GM18517 (cell line): ENCODE measurements around the gene FIGN.

Experiments
- ATAC-seq: cut with Tn5 transposase; IDR thresholded peaks from one replicate; pipeline ENCODE4 v1.9.1; 2021; ENCODE audit warnings: mild to moderate bottlenecking, moderate library complexity; ENCODE audit not compliant: unreplicated experiment

FIGN gene

DNA sequence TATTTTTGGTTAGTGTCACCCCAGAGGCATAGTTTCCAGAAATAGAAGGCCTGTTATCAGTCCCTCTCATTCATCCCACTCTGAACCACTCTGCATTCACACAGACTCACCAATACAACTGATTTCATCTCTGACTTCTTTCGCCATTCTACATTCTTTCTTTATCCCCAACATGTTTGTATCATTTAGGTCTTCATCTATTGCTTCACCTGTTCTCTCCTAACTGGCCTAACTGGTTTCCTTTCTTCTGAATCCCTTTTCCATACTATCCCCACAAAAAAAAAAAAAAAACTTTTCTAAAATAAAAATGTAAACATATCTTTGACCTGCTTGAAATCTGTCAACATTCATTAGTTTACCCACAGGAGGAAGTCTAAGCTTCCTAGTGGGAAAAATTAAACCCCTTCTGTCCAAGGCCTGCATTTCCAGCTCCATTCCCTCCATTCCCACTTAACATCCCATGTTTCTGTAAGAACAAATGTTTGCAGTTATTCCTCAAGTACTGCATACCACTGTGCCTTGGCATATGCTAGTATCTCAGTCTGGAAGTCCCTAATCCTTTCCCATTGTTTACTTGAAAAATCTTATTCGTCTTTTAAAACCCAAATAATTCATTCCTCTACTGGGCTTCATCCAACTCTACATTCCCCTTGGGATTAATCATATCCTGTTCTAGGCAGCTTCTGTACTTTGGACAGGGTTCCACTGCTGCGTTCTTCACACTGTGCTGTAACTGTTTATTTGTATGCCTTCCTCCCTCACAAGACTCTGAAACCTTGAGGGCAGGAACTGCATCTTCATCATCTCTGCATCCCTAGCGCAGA is 68.5 kb downstream of the FIGN start:
- ATAC-seq, result no peak

DNA sequence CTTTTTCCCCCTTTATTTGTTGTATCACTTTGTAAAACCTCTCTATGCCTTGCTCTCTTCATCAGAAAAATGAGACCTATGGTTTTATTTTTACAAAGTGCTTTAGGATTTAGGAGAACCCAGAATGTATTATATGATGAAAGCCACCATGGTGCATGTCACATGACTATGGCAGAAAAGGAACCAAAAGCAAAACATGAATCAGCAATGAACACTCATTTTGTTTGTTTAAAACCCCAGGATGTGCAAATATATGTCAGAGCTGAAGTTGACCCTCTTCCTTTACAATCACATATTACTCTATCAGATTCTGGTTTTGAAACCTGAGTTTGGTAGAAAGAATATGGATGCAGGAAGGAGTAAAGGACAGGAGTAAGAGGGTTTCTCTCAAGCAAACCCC is 70.0 kb downstream of the FIGN start:
- ATAC-seq, result no peak

DNA sequence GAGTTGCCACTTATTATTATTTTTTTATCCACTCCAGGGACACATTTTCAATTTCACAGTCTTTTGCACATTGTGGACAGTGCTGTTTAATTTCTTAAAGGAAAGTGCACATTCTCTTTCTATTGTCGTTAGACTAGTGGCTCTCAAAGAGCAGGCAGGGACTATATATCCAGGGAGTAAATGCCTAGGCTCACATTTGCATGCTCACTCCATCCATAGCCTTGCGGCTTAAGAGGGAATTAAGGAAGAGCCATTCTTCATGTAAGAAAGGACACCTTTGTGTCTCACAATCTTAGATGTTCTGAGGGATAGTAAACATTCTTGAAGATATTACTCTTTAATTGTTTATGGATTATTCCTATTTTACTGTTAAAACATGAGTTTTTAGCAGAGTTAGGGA is 70.8 kb downstream of the FIGN start:
- no peak for ATAC-seq

DNA sequence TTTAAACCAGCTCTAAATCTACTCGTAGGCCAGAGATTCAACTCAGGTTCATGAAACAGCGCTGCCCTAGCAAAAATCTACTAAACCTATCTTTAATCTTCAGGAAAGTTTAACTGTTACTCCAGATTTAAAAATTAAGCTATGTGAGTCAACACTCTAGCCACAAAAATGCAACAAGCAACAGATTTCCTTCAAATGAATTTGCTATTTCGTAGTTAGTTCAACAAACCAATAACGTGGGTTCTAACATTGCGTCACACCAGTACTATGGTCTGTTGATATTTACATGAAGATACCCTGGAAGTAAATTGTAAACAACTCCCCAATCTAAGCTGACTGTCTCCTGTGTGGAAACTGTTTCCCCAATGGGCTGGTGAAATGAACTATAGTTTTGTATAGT is 71.2 kb downstream of the FIGN start:
- ATAC-seq, result no peak

DNA sequence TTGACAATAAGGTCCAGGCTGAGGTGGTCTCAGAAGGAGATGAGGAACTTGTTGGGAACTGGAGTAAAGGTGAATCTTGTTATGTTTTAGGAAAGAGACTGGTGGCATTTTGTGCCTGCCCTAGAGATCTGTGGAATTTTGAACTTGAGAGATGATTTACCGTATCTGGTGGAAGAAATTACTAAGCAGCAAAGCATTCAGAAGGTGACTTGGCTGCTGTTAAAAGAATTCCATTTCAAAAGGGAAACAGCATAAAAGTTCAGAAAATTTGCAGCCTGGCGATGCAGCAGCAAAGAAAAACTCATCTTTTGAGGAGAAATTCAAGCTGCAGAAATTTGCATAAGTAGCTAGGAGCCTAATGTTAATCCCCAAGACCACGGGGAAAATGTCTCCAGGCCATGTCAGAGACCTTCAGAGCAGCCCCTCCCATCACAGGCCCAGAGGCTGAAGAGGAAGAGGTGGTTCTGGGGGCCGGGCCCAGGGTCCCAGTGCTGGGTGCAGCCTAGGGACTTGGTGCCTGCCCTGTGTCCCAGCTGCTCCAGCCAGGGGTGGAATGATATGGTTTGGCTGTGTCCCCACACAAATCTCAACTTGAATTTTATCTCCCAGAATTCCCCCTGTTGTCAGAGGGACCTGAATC is 73.5 kb downstream of the FIGN start:
- ATAC-seq, result no peak

GRCh38 chr2:163659224-163659623 is 76.6 kb downstream of the FIGN start:
- no peak for ATAC-seq

DNA sequence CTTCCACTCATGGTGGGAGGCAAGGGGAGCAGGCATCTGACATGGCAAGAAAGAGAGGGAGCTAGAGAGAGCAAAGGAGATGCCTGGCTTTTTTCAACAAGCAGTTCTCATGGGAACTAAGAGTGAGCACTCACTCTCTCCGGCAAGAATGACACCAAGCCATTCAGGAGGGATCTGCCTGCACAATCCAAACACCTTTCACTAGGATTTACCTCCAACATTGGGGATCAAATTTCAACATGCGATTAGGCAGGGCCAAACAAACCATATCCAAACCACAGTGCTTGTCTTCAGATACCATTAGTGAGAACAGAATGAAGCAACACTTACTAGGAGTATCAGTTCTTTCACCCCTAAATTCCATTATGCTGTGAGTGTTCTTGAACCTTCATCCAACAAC is 77.3 kb downstream of the FIGN start:
- no peak for ATAC-seq

DNA sequence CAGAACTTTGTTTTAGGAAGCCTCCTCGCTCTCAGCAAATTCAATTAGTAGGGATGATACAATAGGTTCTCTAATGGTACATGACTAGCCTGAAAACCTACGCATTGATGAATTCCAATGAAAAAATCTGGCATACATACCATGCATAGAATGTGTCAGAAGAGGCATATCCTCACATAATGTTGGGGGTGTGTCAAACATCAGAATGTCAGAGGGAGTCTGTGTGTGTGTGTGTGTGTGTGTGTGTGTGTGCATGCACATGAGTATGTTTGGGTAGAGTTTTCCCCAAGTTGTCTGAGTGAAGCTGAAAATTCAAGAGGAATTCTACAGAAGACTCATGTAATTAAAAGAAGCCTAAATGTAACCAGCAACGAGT is 78.5 kb downstream of the FIGN start:
- no peak for ATAC-seq

DNA sequence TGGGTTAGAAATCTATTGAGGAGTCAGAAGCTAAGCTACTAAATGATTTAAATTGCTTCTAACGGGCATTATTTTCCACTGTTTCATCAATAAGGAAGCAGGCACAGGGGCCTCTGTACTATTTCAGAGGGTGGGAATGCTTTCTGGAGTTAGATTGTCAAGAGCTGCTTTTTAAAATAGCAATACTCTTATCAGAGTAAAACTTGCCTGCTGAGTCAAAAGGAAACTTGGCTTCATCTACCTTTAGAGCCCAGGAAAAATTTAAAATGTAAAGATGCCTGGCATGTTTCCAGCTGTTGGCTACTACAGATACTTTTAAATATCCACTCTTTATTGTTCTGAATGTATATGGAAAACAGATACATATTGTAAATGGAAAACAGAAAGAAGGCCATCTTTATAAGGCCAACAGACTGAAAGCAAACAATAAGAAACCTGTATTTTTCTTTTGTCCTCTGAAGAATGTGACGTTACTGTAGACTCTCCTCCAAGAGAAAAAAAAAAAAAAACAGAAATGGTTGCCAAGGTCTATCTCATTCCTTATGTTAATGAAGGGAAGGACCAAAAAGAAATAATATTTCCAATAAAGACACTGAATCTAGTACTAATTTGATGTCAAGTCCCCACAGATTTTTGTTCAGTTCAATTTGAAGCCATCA is 79.1 kb downstream of the FIGN start:
- ATAC-seq, result no peak

DNA sequence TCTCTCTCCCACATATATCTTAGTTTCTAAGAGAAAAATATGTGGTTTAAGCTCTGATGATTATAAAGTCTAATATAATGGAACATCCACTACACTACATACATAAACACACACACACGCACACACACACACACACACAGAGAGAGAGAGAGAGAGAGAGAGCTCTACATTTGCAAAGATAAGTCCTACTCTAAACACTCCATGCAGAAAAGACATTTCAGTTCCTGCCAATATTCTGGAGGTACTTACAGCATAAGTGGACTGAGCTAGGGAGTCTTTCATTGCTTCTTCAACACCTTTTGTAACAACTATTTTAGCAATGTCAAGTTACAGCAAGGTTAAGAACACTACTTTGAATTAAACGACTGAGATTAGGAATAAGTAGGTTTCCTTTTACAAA is 80.1 kb downstream of the FIGN start:
- ATAC-seq, result no peak

DNA sequence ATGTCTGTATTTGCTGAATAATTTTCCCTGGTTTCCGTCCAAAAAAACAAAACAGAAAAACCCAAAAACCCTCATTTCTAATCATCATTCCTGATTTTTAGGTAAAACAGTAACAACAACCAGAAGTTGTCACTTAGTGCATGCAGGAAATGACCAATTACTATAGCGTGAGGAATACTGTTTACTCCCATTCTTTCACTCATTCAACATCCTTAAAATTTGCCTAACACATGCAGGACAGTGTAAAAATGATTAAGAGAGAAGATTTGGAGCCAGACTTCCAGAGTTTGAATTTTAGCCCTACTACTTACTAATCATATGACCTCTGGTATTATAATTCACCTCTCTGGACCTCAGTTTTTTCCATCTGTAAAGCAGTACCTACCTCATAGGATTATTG is 83.1 kb downstream of the FIGN start:
- no peak for ATAC-seq

DNA sequence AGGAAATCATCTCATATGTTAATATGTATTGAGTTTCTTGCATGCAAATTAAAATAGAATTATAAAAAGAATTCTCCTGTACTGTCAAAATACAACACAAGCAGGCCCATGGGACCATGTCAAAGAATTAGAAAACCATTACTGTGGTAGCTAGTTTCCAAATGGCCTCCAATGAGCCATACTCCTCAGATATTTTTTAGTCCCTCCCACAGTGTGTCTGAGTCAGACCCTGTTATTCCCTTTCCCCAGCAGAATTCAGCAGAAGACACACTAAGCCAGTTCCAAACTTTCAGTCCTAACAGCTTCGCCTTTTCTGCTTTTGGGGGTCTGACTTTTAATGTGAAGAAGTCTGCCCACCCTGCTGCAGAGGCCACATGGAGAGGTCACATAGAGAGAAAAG is 86.7 kb downstream of the FIGN start:
- no peak for ATAC-seq

DNA sequence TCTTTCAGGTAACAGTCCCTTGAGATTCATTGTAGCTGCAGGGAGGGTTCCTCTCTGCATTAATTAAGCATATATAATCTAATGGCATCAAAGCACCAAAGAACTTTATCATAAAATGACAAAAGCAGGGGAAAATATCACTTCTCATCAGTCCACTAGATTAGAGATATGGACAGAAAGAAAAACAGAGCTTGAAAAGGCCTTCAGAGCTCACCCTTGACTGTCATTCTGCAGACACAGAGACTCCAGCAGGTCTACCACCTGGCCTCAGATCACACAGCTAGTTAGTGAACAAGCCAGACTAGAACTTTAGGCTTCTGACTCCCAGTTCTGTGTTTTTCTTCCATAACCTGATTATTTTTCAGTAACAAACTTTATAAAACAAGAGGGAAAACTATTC is 88.5 kb downstream of the FIGN start:
- ATAC-seq, result no peak

GRCh38 chr2:163646687-163647086 is 89.1 kb downstream of the FIGN start:
- ATAC-seq, result no peak

- no peak for ATAC-seq
Observed at GRCh38 chr2:163644238-163644637, 91.6 kb downstream of the FIGN start.

DNA sequence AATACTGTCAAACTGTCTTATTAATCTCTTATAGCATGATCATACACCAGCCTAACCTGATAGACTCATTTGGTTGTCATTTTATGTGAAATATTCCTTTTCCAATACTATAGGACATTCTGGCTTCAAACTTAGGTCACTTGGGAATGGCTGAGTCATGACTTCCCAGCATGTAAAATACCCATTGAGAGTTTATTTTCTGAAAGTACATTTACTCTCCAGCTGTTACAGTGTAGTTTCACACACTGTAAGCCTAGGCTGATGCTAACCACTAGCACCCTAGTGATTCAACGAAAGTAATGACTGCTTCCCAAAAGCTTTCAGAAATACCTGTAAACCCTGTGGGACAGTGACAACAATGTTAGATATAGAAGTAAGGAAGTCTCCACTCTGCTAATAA is 93.8 kb downstream of the FIGN start:
- ATAC-seq, result no peak

- no peak for ATAC-seq
Observed at GRCh38 chr2:163640542-163641193, 95.1 kb downstream of the FIGN start.

- no peak for ATAC-seq
Observed at GRCh38 chr2:163637871-163638270, 97.9 kb downstream of the FIGN start.

DNA sequence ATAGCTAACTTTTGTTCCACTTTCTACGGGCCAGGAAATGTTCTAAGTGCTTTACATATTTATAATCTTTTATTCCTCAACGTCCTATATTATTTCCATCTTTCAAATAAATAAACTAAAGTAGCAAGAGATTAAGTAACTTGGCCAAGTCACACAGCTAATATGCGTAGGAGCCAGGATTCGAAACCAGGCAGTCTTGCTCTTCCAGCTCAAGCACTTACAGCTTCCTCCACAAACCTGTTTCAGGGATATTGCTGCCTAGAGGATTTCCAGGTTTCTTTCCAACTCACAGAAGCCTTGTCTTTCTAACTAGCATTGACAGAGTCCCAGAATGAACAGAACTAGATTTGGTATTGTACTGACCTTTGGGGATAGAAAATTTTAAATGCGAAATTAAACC is 102.5 kb downstream of the FIGN start:
- ATAC-seq, result no peak

GRCh38 chr2:163630836-163631235 is 105.0 kb downstream of the FIGN start:
- ATAC-seq, result no peak

DNA sequence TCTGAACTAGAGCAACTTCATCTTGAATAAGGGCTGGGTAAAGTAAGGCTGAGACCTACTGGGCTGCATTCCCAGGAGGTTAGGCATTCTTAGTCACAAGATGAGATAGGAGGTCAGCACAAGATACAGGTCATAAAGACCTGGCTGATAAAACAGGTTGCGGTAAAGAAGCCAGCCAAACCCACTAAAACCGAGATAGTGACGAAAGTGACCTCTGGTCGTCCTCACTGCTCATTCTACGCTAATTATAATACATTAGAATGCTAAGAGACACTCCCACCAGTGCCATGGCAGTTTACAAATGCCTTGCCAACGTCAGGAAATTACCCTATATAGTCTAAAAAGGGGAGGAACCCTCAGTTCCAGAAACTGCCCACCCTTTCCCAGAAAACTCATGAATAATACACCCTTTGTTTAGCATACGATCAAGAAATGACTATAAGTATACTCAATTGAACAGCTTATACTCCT is 109.1 kb downstream of the FIGN start:
- ATAC-seq, result no peak

DNA sequence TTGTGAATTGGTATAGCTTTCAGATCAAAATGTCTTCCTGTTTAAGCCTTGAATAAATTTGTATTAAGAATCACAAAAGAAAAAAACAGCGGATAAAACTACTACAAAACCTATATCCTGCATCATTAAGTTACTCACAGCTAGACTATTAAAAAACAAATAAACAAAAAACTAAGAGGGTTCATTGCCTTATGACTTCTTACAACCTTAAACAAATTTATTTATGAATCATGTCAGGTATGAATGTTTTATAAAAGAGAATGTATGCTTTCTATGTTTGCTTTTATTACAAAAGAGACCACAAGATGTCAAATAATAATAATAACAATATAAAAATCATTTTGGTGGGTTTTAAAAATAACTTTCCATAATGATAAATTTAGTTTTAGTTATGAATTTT is 109.6 kb downstream of the FIGN start:
- ATAC-seq, result no peak
